ENCODE data around the gene TRAF2. TPM values are rescaled to one million over a fixed set of nuclear protein-coding genes. Genes with fewer than 3 reads are reported as not detected.
A peak's percentile ranks its signal among the peaks of the same experiment; 100 is the strongest.

TRAF2 gene
- total RNA-seq, 1 donor from 2014 or later: 7.4 TPM

DNA sequence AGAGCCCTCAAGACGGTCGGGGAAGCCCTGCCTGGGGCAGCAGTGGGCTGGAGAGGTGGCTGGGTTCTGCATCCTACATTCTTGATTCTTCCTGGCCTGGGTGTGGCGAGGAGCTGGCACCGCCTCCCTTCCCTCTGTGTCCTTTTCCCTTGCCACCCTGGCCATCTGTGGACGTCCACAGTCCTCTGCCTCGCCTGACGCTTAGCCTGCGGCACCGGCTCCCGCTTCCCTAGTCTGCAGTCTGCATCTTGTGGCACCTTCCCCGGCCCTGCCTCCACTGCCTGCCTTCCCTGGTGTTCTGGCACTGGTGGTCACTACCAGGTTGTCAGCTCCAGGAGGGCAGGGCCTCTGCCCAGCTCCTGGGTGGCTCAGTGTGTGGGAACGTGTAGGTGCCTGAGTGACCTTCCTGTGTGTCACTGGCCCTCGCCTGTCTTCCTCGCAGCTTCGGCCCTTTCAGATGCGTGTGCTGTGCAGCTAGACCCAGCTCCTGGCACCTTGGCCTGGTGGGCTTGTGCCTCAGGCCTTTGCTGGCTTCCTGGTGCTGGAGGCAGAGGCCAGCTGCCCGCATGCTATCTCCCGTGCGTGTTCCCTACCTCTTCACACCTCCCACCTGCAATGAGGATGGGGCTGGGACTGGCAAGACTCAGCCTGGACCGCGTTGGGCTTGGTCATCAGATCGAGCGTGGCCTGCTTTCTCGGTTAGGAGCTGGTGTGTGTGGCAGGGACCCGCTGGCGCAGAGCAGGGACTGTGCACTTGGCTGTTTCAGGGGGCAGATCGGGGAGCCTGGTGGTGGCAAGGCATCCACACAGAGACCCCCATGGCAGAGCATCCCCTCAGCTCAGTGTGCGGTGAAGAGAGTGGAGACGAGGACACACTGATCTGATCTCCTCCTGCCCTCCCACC, 20.9 kb downstream of the TRAF2 start:
- ATAC-seq (no peak), DNase-seq (ENCODE audit: low spot score) (no peak)

DNA sequence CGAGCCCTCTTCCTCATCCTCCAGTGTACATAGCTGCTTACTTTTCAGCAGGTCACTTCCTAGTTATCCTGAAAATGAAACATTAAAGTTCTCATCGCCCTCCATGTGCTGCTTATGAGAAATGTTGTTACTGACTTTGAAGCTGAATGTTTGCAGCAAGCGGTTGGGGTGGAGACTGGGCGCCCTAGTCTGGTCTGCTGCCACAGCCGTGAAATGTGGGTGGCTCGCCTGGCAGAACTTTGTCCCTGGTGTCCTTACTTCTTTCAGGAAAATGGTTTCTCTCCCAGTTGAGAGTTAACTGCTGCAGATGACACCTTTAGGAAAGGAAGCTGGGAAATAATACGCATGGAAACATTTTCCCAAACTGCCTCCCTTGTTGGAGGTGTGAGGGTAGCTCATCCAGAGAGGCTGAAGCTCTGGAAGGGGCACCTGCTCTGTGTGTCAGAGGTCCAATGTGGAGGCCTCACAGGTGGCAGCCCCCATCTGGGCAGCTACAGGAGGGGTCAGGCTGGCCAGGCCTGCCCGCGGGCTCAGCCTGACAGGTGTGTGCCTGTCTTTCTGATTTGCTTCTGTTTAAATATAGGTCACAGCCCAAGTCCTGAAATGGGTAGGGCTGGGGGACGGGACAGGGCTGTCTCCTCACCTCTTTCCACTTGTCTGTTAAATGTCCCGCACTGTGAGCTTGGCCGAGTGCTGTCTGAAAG, 24.0 kb downstream of the TRAF2 start:
- DNase-seq (ENCODE audit: low spot score) (no peak), ATAC-seq (no peak)

DNA sequence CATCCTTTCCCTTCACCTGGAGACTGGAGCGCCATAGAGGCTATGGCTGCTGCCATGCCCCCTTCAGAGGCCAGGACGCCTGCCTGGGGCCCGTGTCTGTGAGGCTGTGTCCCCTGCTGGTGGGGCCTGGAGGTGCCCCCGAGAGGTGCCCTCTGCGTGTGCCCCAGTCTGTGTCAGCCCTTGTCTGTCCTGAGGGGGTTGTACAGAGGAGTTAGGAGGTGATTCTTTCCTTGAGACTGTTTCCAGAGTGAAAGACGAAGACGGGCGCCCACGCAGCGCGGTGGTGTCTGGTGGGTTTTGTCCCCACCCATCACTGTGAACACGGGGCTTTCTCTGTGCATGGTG, 24.6 kb downstream of the TRAF2 start:
- ATAC-seq: peak; percentile 27

DNA sequence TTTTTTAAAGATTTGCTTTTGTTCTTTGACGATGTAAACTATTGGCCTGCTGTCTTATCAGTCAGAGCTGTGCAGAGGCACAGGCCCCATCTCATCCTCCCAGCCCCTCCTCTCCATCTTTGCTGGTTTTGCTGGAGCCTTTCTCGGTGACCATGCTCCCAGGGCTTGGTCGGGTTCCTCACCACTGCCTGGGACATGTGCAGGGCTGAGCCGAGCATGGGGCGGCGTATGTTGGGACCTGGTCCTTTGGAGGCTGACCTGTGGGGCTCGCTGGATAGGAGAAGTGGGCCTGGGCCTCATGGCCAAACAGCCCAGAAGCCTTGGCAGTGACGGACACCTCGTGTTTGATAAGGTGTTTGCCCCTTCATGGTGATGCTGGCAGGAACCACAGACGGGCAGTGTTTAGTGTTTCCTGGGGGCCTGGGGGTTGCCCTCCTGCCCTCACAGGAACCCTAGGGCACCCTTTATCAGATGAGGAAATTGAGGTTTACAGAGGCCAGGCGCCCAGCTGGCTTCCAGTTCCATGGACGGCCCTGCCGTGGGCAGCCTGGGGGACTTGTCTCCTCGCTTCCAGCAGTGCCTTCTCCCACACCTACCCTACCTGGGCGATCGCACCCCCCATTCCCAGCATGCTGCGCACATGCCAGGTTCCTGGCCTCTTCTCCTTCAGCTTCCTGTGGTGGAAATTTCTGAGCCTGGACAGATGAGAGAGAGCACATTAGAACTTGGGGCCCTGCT, 27.6 kb downstream of the TRAF2 start:
- ATAC-seq (no peak), DNase-seq (ENCODE audit: low spot score) (no peak)

More for the DNA sequence above, 24.6 kb downstream of the TRAF2 start:
- DNase-seq (ENCODE audit: low spot score): no peak

DNA sequence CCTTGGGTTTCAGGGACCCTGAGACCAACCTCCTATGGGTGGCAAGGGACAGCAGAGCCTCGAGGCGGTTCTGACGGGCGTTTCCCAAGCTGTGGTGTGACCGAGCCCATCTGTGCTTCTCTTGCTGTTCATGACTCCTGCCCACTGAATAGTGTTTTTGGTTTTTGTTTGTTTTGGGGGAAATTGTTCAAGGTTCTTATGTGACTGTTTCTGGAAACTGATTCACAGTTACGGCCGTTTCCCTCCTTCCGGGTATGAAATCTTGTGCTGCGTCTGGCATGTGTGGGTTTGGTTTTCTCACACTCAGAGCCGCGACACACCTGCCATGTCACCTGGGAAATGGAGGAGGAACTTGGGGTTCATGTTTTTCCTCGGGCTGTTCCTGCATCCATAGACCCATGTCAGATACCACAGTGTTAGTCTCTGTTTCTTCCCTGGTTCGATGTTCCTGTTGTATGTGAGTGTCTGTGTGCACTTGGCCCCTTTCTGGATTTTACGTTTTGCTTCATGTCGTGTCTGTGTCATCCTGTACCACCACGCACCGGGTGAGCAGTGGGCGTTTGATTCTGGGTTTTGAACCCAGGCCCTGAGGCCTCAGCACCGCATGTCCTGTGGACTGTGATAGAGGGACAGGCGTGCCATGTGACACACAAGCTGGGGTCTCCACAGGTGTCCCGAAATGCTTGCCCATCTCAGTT, 29.5 kb downstream of the TRAF2 start:
- ATAC-seq: no peak
- DNase-seq (ENCODE audit: low spot score): no peak

DNA sequence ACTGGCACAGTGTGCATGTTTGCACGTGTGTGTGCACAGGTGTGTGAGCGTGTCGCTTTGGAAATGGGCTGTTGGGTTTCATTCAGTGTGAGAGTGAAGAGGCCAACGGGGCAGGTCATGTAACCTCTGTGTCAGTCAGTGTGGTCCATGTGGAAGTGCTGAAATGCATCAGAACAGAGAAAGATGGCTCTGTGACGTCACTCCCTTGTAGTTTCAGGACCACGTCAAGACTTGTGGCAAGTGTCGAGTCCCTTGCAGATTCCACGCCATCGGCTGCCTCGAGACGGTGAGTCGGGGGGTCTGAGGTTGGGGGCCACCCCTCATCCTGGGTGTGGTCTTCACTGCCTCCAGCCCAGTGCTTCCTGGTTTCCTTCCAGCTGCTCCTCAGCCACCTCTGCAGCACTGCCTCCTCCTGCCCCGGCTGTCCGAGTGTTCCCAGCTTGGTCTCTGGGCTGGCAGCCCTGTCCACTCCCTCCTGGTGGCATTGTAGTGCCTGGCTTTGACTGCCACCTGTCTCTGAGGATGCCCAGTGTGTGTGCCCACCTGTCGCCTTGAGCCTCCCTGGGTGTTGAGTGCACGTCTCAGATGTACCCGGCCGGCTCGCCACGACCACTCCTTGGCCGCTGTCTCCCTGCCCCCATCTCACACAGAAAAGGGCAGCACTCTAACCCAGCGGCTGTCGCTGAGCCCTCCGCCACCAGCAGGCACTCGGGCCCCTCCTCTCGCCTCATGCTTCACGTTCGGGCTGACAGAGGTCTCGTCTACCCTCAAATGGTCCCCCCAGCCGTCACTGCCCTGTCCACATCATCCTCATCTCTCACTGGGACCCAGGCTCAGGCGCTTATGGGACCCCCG, 30.2 kb downstream of the TRAF2 start:
- ATAC-seq (no peak), DNase-seq (ENCODE audit: low spot score) (no peak)

DNA sequence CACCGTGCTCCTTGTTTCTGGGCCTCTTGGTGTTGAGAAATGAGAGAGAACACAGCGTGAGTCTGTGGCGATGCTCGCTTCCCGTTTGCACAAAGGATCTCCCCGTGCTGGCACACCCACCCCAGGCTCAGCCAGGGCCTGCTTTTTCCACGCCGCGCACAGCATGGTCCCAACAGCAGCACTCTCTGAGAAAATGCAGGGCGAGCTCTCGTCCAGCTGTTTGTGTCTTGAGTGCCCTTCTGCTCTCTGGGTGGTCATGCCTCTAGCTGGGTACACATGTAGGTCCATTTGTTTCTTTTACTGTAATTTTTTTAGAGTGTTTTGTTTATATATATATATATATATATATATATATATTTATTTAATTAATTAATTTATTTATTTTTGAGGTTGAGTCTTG, 31.6 kb downstream of the TRAF2 start:
- DNase-seq (ENCODE audit: low spot score): no peak
- ATAC-seq: no peak

DNA sequence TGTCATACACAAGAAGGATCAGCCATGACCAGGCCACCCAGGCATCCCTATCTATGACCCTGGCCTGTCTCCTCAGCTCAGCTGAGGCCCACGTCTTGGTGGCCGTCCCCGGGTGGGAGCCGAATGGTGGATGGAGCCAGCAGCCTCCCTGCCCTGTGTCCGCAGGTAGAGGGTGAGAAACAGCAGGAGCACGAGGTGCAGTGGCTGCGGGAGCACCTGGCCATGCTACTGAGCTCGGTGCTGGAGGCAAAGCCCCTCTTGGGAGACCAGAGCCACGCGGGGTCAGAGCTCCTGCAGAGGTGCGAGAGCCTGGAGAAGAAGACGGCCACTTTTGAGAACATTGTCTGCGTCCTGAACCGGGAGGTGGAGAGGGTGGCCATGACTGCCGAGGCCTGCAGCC, 33.8 kb downstream of the TRAF2 start:
- DNase-seq (ENCODE audit: low spot score) (no peak), ATAC-seq (no peak)

DNA sequence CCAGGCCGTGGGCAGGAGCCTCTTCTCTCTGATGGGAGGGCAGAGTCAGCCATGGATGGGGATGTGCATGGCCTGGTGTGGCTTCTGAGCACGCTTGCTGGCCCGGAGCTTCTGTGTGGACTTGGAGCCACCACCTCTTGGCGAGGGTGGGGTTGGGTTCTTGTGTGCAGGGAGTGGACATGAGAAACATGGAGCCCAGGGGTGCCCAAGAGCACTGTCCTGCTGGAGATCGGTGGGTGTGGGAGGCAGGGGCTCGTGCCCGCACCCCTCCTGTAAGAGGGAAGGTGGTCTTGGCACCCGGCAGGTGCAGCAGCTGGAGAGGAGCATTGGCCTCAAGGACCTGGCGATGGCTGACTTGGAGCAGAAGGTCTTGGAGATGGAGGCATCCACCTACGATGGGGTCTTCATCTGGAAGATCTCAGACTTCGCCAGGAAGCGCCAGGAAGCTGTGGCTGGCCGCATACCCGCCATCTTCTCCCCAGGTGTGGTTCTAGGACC, 34.5 kb downstream of the TRAF2 start:
- ATAC-seq: no peak
- DNase-seq (ENCODE audit: low spot score): no peak

DNA sequence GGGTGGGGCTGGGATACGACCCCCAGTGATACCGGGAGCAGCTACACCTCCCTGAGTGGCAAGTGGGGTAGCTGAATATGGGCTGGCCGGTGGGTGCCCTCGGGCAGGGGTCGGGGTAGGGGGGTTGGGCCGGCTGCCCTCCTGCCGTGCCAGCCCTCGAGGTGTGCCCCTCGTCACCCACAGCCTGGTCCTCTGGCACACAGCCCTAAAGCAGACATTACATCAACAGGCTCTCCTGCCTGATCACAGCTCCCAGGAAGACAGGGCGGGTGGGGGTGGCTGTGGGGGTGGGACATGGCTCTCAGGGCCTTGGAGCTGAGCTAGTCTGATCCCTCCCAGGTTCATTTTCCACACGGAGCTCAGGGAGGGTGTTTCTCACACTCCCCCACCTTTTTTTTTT, 35.0 kb downstream of the TRAF2 start:
- DNase-seq (ENCODE audit: low spot score) (no peak), ATAC-seq (no peak)

DNA sequence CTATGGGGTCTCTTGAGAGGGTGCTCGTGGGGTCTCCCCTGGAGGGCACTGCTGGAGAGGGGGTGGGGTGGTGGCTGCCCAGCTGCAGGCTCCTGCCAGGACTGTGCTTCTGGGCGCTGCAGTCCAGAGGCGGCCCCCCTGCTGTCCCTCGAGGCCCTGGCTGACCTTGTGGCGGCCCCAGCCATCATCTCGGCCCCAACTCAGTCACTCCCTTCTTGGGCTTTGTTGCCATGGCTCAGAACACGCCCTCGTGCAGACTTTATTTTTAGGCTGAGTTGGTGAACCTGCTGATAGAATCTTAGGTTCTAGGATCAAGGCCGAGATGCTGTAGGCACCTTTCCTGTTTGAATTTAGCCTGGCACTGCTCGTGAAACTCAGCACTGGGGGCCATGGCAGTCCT, 35.4 kb downstream of the TRAF2 start:
- ATAC-seq (no peak), DNase-seq (ENCODE audit: low spot score) (no peak)

DNA sequence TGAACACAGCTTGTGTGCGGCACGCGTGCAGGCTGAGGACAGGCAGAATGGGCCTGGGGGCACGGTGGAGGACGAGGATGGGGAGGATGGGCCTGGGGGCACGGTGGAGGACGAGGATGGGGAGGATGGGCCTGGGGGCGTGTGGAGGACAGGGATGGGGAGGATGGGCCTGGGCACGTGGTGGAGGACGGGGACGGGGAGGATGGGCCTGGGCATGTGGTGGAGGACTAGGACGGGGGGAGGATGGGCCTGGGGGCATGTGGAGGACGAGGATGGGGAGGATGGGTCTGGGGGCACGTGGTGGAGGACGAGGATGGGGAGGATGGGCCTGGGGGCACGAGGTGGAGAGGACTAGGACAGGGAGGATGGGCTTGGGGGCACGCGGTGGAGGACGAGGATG, 36.2 kb downstream of the TRAF2 start:
- no peak for ATAC-seq
- DNase-seq (ENCODE audit: low spot score): no peak

DNA sequence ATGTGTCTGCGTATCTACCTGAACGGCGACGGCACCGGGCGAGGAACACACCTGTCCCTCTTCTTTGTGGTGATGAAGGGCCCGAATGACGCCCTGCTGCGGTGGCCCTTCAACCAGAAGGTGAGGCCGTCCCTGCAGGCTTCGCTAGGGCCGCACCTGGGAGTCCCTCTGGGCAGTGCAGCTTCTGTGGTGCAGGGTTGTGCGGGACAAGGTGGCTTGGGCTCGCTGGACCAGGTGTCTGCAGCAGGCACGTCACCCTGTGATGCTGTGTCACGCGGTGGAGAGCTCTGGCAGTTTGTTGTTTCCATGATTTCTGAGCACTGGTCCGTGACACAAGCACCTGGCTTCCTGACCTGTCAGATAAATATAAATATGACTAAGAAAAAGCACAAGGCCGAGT, 37.6 kb downstream of the TRAF2 start:
- ATAC-seq (no peak), DNase-seq (ENCODE audit: low spot score) (no peak)

DNA sequence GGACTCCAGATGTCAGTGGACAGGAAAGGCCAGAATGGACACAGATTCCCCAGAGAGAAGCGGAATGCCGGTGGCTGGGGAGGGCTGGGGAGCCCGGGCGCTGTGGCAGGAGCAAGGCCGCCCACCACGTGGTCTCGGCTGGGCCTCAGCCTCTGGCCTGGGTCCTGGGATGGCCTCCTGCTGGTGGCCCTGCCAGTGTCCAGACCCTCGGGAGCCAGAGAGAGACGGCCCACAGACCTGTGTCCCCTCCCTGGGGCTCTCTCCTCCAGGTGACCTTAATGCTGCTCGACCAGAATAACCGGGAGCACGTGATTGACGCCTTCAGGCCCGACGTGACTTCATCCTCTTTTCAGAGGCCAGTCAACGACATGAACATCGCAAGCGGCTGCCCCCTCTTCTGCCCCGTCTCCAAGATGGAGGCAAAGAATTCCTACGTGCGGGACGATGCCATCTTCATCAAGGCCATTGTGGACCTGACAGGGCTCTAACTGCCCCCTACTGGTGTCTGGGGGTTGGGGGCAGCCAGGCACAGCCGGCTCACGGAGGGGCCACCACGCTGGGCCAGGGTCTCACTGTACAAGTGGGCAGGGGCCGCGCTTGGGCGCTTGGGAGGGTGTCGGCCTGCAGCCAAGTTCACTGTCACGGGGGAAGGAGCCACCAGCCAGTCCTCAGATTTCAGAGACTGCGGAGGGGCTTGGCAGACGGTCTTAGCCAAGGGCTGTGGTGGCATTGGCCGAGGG, 39.3 kb downstream of the TRAF2 start:
- ATAC-seq (peak; percentile 21), DNase-seq (ENCODE audit: low spot score) (no peak)

DNA sequence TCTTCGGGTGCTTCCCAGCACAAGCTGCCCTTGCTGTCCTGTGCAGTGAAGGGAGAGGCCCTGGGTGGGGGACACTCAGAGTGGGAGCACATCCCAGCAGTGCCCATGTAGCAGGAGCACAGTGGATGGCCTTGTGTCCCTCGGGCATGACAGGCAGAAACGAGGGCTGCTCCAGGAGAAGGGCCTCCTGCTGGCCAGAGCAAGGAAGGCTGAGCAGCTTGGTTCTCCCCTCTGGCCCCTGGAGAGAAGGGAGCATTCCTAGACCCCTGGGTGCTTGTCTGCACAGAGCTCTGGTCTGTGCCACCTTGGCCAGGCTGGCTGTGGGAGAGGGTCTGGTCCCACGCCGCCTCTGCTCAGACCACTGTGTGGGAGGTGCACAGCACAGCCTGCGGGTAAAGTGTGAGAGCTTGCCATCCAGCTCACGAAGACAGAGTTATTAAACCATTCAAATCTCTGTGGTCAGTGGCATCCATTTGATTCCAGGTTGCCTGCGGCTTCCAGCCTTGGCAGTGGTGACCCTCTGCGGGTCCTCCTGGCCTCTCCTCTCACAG, 39.9 kb downstream of the TRAF2 start:
- DNase-seq (ENCODE audit: low spot score): no peak
- peak; percentile 40 for ATAC-seq

DNA sequence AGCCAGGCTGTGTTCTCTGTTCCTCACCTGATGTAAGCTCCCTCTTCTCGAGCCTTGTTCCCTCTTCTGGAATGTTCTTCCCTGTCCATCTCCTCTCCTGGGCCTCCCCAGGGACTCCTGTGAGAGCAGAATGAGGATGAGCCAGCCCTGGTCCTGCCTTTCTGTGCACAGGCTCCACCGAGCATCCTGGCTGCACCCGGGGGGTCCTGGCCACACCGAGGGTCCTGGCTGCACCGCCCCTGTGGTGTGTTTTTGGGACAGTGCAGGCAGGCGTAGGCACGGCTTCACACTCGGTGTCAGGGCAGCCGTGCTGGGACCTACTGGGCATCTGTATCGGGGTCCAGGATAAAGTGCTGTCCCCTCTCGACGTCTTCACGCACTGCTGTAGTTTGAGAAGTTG, 40.4 kb downstream of the TRAF2 start:
- DNase-seq (ENCODE audit: low spot score) (no peak), ATAC-seq (no peak)

DNA sequence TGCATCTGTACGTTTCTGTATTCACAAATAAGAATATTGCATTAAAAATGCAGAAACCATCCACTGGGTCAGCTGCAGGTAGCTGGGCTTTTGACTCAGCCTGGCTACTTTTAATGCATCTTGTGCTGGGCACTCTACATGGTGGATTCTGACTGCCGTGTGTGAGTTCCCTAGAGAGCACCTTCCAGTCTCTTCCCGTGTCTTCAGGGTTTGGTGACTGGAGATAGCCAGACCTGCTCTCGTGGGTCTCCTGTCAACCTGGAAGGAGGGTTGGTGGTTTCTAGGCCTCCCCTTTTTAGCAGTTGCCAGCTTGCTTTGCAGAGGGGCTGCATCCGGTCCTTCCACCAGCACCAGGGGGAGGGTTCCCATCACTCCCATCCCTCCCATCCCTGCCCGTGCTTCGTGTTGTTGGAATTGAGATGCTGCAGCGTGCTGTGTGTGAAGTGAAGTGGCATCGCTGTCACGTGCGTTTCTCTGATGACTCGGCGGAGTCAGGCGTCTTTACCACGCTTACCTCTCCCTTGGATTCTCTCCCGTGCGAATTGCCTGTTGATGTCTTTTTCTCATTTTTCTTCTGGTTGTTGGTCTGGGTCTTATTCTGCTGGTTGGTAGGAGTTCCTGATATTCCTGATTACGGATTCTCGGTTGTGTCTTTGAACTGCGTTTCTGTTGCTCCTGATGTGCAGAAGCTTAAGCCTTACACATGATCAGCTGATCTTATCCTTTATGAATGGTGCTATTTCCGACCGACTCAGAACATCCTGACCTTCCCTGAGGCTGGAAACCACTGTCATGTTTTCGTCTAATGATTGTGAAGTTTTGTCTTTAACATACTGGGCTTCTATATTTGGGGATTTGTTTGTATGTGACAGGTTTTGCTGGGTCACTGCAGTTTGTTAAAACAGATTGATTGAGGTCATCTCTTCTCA, 41.3 kb downstream of the TRAF2 start:
- DNase-seq (ENCODE audit: low spot score): no peak
- ATAC-seq: no peak

DNA sequence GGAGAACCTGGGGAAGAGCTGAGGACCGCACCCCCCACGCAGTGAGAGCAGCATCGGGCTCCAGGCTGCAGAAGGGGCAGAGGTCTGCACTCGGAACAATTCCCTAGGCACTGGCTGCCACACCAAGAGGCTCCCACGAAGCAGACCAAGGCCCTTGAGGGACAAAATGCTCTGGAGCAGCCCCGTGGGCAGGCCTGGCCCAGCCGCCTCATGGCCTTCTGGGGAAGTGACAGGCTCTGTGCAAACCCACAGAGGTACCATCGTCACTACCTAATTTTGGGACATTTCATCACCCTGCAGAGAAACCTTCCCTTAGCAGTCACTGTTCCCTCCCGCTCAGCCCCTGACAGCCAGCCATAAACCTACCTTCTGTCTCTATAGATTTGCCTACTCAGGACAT, 42.3 kb downstream of the TRAF2 start:
- peak; percentile 11 for ATAC-seq
- no peak for DNase-seq (ENCODE audit: low spot score)

All from left lobe of liver (tissue), 2 donors.